ENCODE measurements around the gene PLSCR5.

PLSCR5 gene, protein sequence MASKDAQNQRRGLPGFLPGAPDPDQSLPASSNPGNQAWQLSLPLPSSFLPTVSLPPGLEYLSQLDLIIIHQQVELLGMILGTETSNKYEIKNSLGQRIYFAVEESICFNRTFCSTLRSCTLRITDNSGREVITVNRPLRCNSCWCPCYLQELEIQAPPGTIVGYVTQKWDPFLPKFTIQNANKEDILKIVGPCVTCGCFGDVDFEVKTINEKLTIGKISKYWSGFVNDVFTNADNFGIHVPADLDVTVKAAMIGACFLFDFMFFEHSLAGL

GRCh38 chr3:146605106-146605505 lies at the start of gene PLSCR5:
Gene PLSCR5, minus strand, starts transcription at chr3:146605346. Its CDS starts 134 bp downstream, at chr3:146605212.
- in situ Hi-C loops (cut with MboI; ENCODE audit: low sequenced_read_pairs) = no loop called here

- in situ Hi-C loops (cut with MboI; ENCODE audit: low sequenced_read_pairs) = no loop called here
Observed at GRCh38 chr3:146653978-146654377, 48.8 kb upstream of the PLSCR5 start.

DNA sequence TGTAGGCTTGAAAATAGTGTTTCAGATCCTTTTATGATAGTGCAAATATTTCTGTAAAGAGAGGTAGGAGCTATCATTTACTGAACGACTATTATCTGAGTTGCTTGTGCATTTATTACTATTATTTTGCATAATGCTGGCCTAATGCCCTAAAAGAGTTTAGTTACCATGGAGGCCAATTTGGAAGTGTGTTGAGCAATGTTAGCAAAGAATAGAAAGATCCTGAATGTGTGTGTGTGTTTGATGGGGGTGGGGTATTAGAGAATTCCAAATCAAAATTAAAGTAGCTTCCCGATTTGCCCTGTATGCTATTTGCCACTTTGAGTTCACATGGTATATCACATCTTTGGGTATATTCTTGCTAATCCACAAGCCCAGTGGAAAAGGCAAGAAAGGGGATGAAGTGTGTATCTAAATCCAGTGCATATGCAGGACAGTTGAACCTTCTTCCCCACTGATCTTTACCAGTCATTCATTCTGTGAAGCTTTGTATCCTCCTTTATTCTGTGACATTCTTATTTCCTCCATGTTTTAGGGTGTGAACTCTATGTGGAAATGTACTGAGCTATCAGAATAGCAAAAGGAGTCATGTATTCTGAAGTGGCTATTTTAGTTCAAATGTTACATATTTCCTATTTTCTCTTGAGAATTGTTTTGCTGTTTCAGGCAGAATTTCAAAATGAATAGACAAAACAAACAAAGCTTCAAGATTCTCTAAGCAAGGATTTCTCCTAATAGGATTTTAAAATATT lies 45.7 kb upstream of the PLSCR5 start:
- in situ Hi-C loops (cut with MboI; ENCODE audit: low sequenced_read_pairs) = no loop called here

GRCh38 chr3:146646261-146646660 lies 41.1 kb upstream of the PLSCR5 start:
- in situ Hi-C loops (cut with MboI; ENCODE audit: low sequenced_read_pairs) = no loop called here

GRCh38 chr3:146640955-146641867 lies 36.1 kb upstream of the PLSCR5 start:
- in situ Hi-C loops (cut with MboI; ENCODE audit: low sequenced_read_pairs) = no loop called here

GRCh38 chr3:146640361-146640760 lies 35.2 kb upstream of the PLSCR5 start:
- in situ Hi-C loops (cut with MboI; ENCODE audit: low sequenced_read_pairs) = no loop called here

GRCh38 chr3:146638718-146639117 lies 33.6 kb upstream of the PLSCR5 start:
- in situ Hi-C loops (cut with MboI; ENCODE audit: low sequenced_read_pairs) = no loop called here

DNA sequence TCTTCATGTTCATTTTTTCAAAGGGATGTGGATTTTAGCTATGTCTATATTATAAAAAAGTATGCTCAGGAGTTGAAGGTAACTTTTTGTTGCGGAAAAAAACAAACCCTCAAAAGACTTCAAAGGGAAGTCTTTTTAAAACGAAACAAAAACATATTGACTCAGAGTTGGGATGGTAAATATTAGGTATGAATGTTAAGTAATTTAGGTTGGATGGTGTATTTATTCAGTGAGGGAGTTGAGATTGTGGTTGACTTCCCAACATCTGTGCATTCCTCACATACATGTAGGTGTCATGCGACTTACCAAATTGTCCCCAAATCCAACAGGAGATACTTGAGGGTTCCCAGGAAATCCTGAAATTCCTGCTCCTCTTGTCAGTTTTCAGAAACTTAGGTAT lies 32.7 kb upstream of the PLSCR5 start:
- in situ Hi-C loops (cut with MboI; ENCODE audit: low sequenced_read_pairs) = no loop called here

GRCh38 chr3:146636881-146637280 lies 31.7 kb upstream of the PLSCR5 start:
- in situ Hi-C loops (cut with MboI; ENCODE audit: low sequenced_read_pairs) = no loop called here

- in situ Hi-C loops (cut with MboI; ENCODE audit: low sequenced_read_pairs) = no loop called here
Observed at GRCh38 chr3:146634346-146634745, 29.2 kb upstream of the PLSCR5 start.

- in situ Hi-C loops (cut with MboI; ENCODE audit: low sequenced_read_pairs) = no loop called here
Observed at GRCh38 chr3:146628671-146629070, 23.5 kb upstream of the PLSCR5 start.

GRCh38 chr3:146626403-146627122 lies 21.4 kb upstream of the PLSCR5 start:
- in situ Hi-C loops (cut with MboI; ENCODE audit: low sequenced_read_pairs) = no loop called here

DNA sequence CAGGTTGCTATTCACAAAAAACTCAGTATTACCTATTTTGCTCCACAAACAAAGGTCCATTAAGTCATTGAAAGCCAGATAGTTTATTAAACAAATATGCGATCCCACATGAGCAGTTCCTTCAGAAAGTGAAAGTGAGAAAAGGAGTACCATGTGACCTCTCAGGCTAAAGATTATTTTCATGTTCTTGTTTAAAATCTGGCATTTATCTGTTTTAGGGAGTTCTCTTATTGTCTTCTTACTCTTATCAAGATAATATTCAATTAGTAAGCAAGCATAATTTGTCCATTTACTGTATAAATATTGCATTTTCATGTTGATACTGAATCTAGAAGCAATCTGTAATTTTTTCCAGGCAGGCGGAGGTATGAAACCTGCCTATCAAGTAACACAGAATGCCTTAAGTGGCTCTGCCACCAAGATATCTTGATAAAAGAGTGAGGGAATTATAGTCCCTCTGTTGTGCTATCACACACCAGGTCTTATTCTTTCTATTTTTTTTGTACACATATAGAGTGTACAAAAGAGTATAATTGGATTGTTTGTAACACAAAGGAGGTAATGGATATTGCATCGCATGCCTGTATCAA lies 20.1 kb upstream of the PLSCR5 start:
- in situ Hi-C loops (cut with MboI; ENCODE audit: low sequenced_read_pairs) = no loop called here

DNA sequence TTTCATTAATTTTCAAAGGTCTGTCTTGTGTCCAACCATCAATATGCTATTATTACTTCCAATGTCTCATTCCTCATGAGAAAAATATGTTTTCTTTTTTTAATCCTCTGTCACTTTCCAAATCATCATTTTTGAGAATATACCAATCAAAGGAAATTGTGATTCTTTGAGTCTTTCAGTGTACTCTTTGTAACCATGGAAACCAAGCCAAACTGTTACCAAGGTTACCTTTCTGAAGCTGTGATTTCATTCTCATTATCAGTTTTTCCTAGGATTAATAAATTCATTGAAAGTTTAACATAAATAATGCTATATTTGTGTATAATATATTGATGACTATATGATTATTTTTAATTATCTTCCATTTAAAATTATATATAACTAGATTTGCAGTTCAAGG lies 16.6 kb upstream of the PLSCR5 start:
- in situ Hi-C loops (cut with MboI; ENCODE audit: low sequenced_read_pairs) = no loop called here

- in situ Hi-C loops (cut with MboI; ENCODE audit: low sequenced_read_pairs) = no loop called here
Observed at GRCh38 chr3:146612015-146612414, 6.9 kb upstream of the PLSCR5 start.

- in situ Hi-C loops (cut with MboI; ENCODE audit: low sequenced_read_pairs) = no loop called here
Observed at GRCh38 chr3:146611096-146611495, 6.0 kb upstream of the PLSCR5 start.

- in situ Hi-C loops (cut with MboI; ENCODE audit: low sequenced_read_pairs) = loop anchor here (25.0 kb wide), 1 partner anchor 386 kb away; no protein-coding TSS in a partner anchor
Observed at GRCh38 chr3:146598535-146598934, 6.6 kb downstream of the PLSCR5 start.

GRCh38 chr3:146594843-146595482 lies 10.2 kb downstream of the PLSCR5 start:
- in situ Hi-C loops (cut with MboI; ENCODE audit: low sequenced_read_pairs) = loop anchor here (25.0 kb wide), 1 partner anchor 383 kb away; no protein-coding TSS in a partner anchor

- in situ Hi-C loops (cut with MboI; ENCODE audit: low sequenced_read_pairs) = loop anchor here (25.0 kb wide), 1 partner anchor 381 kb away; no protein-coding TSS in a partner anchor
Observed at GRCh38 chr3:146593776-146594175, 11.4 kb downstream of the PLSCR5 start.

DNA sequence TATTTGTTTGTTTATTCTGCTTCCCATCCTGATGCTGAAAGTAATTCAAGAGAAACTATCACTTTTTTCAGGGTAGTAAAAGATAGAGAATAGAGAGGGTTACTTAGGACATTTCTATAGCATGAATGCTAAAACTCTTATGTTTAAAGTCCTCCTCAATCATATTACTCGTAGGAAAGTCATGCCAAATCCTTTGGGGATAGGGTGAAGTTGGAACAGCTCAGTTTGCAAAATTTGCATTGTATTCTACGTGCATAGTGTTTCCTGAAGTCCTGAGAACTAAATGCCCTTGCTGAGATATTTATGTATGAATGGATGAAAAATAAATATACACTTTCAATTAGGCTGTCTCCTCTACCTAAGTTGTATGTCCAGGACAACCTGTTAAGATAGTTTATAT lies 14.6 kb downstream of the PLSCR5 start:
- in situ Hi-C loops (cut with MboI; ENCODE audit: low sequenced_read_pairs) = loop anchor here (25.0 kb wide), 1 partner anchor 378 kb away; no protein-coding TSS in a partner anchor

Measured in HL-60/S4 treated with phorbol 12-myristate 13-acetate at 8.2 ng/mL for 4 days and 3 days (cell line).